HepG2 (cell line): ENCODE results near the gene IKZF3. TPM values are rescaled to one million over a fixed set of nuclear protein-coding genes. Genes with fewer than 3 reads are reported as not detected.

Source experiments
- ATAC-seq: fragments of 200-7000 bp; cut with Tn5 transposase; 3 replicates; pipeline ENCODE4 v1.9.1; 2020; ENCODE audit warnings: mild to moderate bottlenecking, moderate library complexity
- BruUV-seq: library from RNA; stranded (reverse); fragments of 400-500 nt; replicated peaks from 2 replicates; lab custom pipeline; 2021; lab: Mats Ljungman, UMichigan
- CTCF ChIA-PET: fragments of 300-600 bp; formaldehyde crosslinking; extraction: SDS; loops from one replicate; lab custom pipeline; 2021; ENCODE audit warnings: low total read pairs, inconsistent platforms, low intra/inter-chr PET ratio; lab: Yijun Ruan, JAX
- POLR2A ChIA-PET: fragments of 350-600 bp; sonication (Branson Sonifier 250); formaldehyde crosslinking; loops from one replicate; lab custom pipeline; 2020; ENCODE audit warnings: antibody characterized with exemption, inconsistent platforms; lab: Yijun Ruan, JAX
- DNase-seq: peaks from one replicate; pipeline ENCODE4 v3.0.0-alpha.2; 2015; ENCODE audit warnings: low spot score
- FAIRE-seq: peaks from 3 replicates; lab custom pipeline; 2011; peaks lifted over from hg19 to GRCh38; lab: Jason Lieb, UNC
- H2AFZ ChIP-seq: one replicate; pipeline ENCODE4 v1.6.1; 2011; ENCODE audit warnings: low read length, inconsistent platforms
- H3K27ac ChIP-seq: fragments of 300-600 bp; 3 replicates; pipeline ENCODE4 v1.8.0; 2011; ENCODE audit warnings: mixed run types, mild to moderate bottlenecking, mixed read lengths, low read length, inconsistent platforms; ENCODE audit not compliant: insufficient read depth; ENCODE audit errors: extremely low read length
- H3K27me3 ChIP-seq, 2 experiments: fragments of 200-600 bp in 1 of 2; 2 replicates in 1 of 2; 3 replicates in 1 of 2; pipeline versions ENCODE4 v1.6.0 to v1.8.0; 2011; ENCODE audit warnings: low read length in 2 of 2, mild to moderate bottlenecking in 2 of 2, moderate library complexity in 2 of 2, inconsistent platforms in 1 of 2; ENCODE audit not compliant: insufficient read depth in 2 of 2, control insufficient read depth in 1 of 2
- H3K36me3 ChIP-seq, 2 experiments: fragments of 200-600 bp in 1 of 2; replicated peaks in 1 of 2; 2 replicates in 1 of 2; 3 replicates in 1 of 2; pipeline versions ENCODE4 v1.5.1 to v1.8.0; 2011; ENCODE audit warnings: low read length in 2 of 2, inconsistent platforms in 1 of 2; ENCODE audit not compliant: insufficient read depth in 2 of 2, control insufficient read depth in 1 of 2
- H3K4me1 ChIP-seq: 2 replicates; pipeline ENCODE4 v1.5.1; 2012; ENCODE audit warnings: low read length, inconsistent platforms; ENCODE audit not compliant: insufficient read depth
- H3K4me2 ChIP-seq: 2 replicates; pipeline ENCODE4 v1.6.0; 2011; ENCODE audit warnings: low read depth, low read length, inconsistent platforms
- H3K4me3 ChIP-seq, 3 experiments: fragments of 200-600 bp in 1 of 3; sonication (generic), shearing (Covaris generic) in 1 of 3; replicated peaks in 1 of 3; 2 replicates each; pipeline ENCODE4 v1.5.1; 2011 to 2016; ENCODE audit warnings: low read length in 3 of 3, inconsistent platforms in 2 of 3, low read depth in 2 of 3, mild to moderate bottlenecking in 2 of 3, control low read depth in 1 of 3, mixed read lengths in 1 of 3; ENCODE audit not compliant: insufficient read depth in 1 of 3
- H3K79me2 ChIP-seq: one replicate; pipeline ENCODE4 v1.6.1; 2011; ENCODE audit warnings: low read length, inconsistent platforms; ENCODE audit not compliant: insufficient read depth
- H3K9ac ChIP-seq: 2 replicates; pipeline ENCODE4 v1.6.0; 2011; ENCODE audit warnings: mild to moderate bottlenecking, low read depth, low read length, inconsistent platforms; ENCODE audit not compliant: insufficient read depth
- H3K9me3 ChIP-seq: 2 replicates; pipeline ENCODE4 v1.5.1; 2012; ENCODE audit warnings: mild to moderate bottlenecking, low read length
- H4K20me1 ChIP-seq: 2 replicates; pipeline ENCODE4 v1.6.0; 2011; ENCODE audit warnings: inconsistent platforms, mild to moderate bottlenecking, low read length, moderate library complexity; ENCODE audit not compliant: insufficient read depth
- ISL2 ChIP-seq: sonication (generic); formaldehyde crosslinking; IDR thresholded peaks from 2 replicates; pipeline ENCODE4 v1.5.0; 2020; ENCODE audit warnings: missing genetic modification reagents
- KAT2B ChIP-seq: fragments of 150-350 bp; IDR thresholded peaks from 2 replicates; pipeline ENCODE4 v1.6.1; 2014; ENCODE audit warnings: low read depth, low read length, borderline replicate concordance
- MZF1 ChIP-seq: sonication (generic); formaldehyde crosslinking; IDR thresholded peaks from 2 replicates; pipeline ENCODE4 v1.8.1; 2023; ENCODE audit warnings: mild to moderate bottlenecking, missing genetic modification reagents, borderline replicate concordance
- ZBTB1 ChIP-seq: sonication (generic); formaldehyde crosslinking; IDR thresholded peaks from 2 replicates; pipeline ENCODE4 v1.4.0; 2020; ENCODE audit warnings: missing genetic modification reagents, borderline replicate concordance
- ZNF121 ChIP-seq: sonication (generic); formaldehyde crosslinking; IDR thresholded peaks from 2 replicates; pipeline ENCODE4 v1.5.0; 2020; ENCODE audit warnings: mild to moderate bottlenecking, missing genetic modification reagents
- WGBS: methylation state at CpG from one replicate; pipeline ENCODE4 v1.1.6; 2017; ENCODE audit warnings: low lambda C conversion rate; 5-methylcytosine and 5-hydroxymethylcytosine counted together
- in situ Hi-C: cut with HindIII; loops from 2 replicates; pipeline ENCODE4 v1.10.0; 2017; ENCODE audit warnings: low pct_unique_long_range_greater_than_20kb; ENCODE audit not compliant: extremely low pct_ligation_motif_present
- intact Hi-C: fragments of 100-400 bp; cut with micrococcal nuclease; formaldehyde crosslinking; loops from one replicate; pipeline ENCODE4 v1.10.0; 2022; ENCODE audit not compliant: unreplicated experiment
- polyA plus RNA-seq, 8 experiments: library from polyadenylated mRNA; depleted of rRNA in 3 of 8; stranded (reverse) in 7 of 8; unstranded in 1 of 8; fragments of >200 nt; fragmentation: Illumina TruSeq in 4 of 8; extraction: Trizol in 4 of 8; gene quantifications; 2 replicates each; pipeline versions ENCODE4 v1.2.1 to v1.2.3, GENCODE V29; 2011 to 2016; ENCODE audit warnings: low read depth in 4 of 8, missing spikeins in 1 of 8, mixed read lengths in 1 of 8; ENCODE audit not compliant: insufficient read depth in 1 of 8
- total RNA-seq, 5 experiments: library from RNA; depleted of rRNA; stranded (reverse); fragments of >200 nt; fragmentation: Illumina TruSeq; extraction: Trizol; gene quantifications; 2 replicates each; pipeline ENCODE4 v1.2.3, GENCODE V29; 2016; ENCODE audit warnings: low read depth in 1 of 5
- TF ChIP-seq, protein P1 (sequence below): sonication (generic); formaldehyde crosslinking; IDR thresholded peaks from 2 replicates; pipeline ENCODE4 v1.5.0; 2020; ENCODE audit warnings: missing genetic modification reagents, mild to moderate bottlenecking, borderline replicate concordance

The IKZF3 gene
- total and polyA plus RNA-seq, 2 of the 13 experiments (the other 11 are each of a cell fraction or from before 2014, with no cell fraction given), result not detected

- no peak overlapping the region for H3K27ac ChIP-seq
- no peak for TF ChIP-seq KAT2B
- TF ChIP-seq ZNF121, result peak; percentile 84
- TF ChIP-seq, protein P1, sequence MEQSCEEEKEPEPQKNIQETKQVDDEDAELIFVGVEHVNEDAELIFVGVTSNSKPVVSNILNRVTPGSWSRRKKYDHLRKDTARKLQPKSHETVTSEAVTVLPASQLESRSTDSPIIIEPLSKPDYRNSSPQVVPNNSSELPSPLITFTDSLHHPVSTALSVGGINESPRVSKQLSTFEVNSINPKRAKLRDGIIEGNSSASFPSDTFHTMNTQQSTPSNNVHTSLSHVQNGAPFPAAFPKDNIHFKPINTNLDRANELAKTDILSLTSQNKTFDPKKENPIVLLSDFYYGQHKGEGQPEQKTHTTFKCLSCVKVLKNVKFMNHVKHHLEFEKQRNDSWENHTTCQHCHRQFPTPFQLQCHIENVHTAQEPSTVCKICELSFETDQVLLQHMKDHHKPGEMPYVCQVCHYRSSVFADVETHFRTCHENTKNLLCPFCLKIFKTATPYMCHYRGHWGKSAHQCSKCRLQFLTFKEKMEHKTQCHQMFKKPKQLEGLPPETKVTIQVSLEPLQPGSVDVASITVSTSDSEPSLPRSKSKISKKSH (CRISPR knock-in tag), result no peak
- no peak for TF ChIP-seq MZF1
- TF ChIP-seq ZBTB1, result no peak
- TF ChIP-seq ISL2, result no peak
- TF ChIP-seq, all 625 proteins: peak for 1
- Histone ChIP-seq H3K79me2 (no peaks in the 10 kb centered on the region), H3K9ac (no peak overlapping the region), H3K4me1 (no peaks in the 10 kb centered on the region), H2AFZ (no peak overlapping the region), H3K36me3 (peaks cover 20 to 66% of the 10 kb centered on the region in 2 experiments), H3K27me3 (no peaks in the 10 kb centered on the region), H4K20me1 (no peaks in the 10 kb centered on the region), H3K9me3 (no peaks in the 10 kb centered on the region), H3K4me3 (no peak overlapping the region), H3K4me2 (no peak overlapping the region)
- WGBS, result 95% methylated on average over 6 of the region's 6 CpGs
- no peak for DNase-seq
- intact Hi-C loops, result no loop called here
- no peak for FAIRE-seq
- no TSS peak for BruUV-seq
- ChIA-PET CTCF (no interaction called here), POLR2A (interaction anchor here (1.2 to 1.5 kb wide), 2 partner anchors 19 to 28 kb away, joined by 3 to 7 read pairs; no protein-coding TSS in a partner anchor)
- no peak for ATAC-seq
- in situ Hi-C loops, result no loop called here
Observed at GRCh38 chr17:39722104-39722503, 142.0 kb downstream of the IKZF3 start.
